Mesodermal cell (in vitro differentiated cells): ENCODE data around the gene STK32B.
A peak's percentile ranks its signal among the peaks of the same experiment; 100 is the strongest.
"Not testable (repeated sequence)": the region's sequence is repeated elsewhere in the genome, so short reads cannot be mapped to it uniquely, and the experiment has no call there.

ENCODE experiments used
- H3K27ac ChIP-seq: 2 replicates; pipeline ENCODE4 v1.7.0; 2013; ENCODE audit warnings: mild to moderate bottlenecking, low read depth, low read length, moderate library complexity; ENCODE audit not compliant: severe bottlenecking
- H3K36me3 ChIP-seq: 2 replicates; pipeline ENCODE4 v1.7.1; 2013; ENCODE audit warnings: mild to moderate bottlenecking, low read length, moderate library complexity; ENCODE audit not compliant: control insufficient read depth, insufficient read depth
- H3K4me1 ChIP-seq: one replicate; pipeline ENCODE4 v1.7.1; 2013; ENCODE audit warnings: mild to moderate bottlenecking, low read length; ENCODE audit not compliant: insufficient read depth, control insufficient read depth, poor library complexity, severe bottlenecking
- H3K4me3 ChIP-seq: 2 replicates; pipeline ENCODE4 v1.7.0; 2013; ENCODE audit warnings: low read length, control low read depth, mild to moderate bottlenecking; ENCODE audit not compliant: insufficient read depth, poor library complexity, severe bottlenecking; ENCODE audit errors: extremely low read depth
- H3K9me3 ChIP-seq: 2 replicates; pipeline ENCODE4 v1.7.1; 2013; ENCODE audit warnings: mild to moderate bottlenecking, low read length, moderate library complexity; ENCODE audit not compliant: control insufficient read depth
- WGBS, 2 experiments: methylation state at CpG; one replicate each; pipeline ENCODE4 v1.1.5; 2013; ENCODE audit warnings: missing lambda C conversion rate in 2 of 2; ENCODE audit not compliant: insufficient coverage in 2 of 2; 5-methylcytosine and 5-hydroxymethylcytosine counted together

Gene STK32B

DNA sequence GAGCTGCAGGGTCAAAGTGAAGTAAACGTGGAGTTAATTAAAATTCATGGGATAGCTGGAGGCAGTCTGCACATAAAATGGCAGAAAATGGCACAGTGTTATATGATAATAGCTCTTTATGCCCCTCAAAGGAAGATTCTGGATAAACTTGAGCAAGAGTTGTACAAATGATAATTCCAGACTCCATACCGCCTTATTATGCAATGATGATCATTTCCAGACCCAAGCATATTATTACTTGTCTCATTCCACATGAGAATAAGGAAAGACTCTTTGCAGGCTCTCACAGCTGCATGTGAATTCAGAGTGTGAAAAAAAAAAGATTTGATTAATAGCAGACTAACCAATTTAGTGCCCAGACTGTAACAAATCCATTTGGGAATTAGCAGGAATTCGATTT lies 105.4 kb downstream of the STK32B start:
- H3K4me3 ChIP-seq: no peak overlapping the region
- no peaks in the 10 kb centered on the region for H3K36me3 ChIP-seq
- no peak overlapping the region for H3K27ac ChIP-seq
- no peaks in the 10 kb centered on the region for H3K4me1 ChIP-seq
- WGBS, 2 experiments: 44 to 70% methylated on average over 2 of the region's 3 CpGs
- H3K9me3 ChIP-seq: no peaks in the 10 kb centered on the region

DNA sequence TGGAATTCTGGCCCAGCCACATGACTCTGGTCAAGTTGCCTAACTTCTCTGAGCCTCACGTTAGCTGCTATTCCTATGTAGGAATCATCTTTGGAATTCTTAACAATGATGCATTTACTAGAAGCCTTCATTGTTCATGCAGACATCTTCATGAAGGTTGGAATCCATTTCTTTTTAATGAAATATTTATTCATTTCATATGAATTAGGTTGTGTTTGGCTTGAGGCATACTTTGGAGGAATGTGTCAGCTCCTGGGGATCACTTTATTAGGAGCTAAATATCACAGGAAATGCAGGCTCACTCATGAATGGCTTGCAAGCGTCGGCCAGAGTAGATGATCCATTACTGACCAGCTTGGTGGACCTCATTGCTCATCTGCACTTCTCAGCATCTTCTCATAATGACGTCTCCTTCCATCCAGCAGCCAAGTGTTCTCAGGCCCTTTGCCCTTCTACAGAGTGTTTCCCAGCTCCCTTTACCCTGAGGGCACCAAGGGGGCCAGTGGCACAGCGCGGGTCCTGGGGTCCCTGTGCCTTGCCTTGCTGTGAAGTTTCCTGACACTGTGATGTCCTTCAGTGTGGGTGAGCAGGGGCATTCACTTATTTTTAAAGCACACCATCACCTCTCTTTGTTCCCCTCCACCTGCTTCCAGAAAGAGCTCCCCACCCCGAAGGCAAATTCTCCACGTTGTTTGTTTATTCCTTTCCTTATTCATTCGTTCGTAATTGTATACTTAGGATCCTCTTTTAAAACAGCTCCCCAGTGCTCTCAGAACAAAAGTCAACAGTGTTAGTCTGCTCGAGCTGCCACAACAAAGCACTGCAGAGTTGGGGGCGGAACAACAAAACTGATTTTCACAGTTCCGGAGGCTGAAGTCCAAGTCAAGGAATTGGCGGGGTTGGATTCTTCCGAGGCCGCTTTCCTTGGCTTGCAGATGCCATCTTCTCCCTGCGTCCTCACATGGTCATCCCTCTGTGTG lies 106.8 kb downstream of the STK32B start:
- no peak overlapping the region for H3K4me3 ChIP-seq
- H3K4me1 ChIP-seq: no peaks in the 10 kb centered on the region
- H3K36me3 ChIP-seq: no peaks in the 10 kb centered on the region
- H3K27ac ChIP-seq: no peak overlapping the region
- H3K9me3 ChIP-seq: no peaks in the 10 kb centered on the region
- 77 to 83% methylated on average over 14 of the region's 17 CpGs for WGBS, 2 experiments

DNA sequence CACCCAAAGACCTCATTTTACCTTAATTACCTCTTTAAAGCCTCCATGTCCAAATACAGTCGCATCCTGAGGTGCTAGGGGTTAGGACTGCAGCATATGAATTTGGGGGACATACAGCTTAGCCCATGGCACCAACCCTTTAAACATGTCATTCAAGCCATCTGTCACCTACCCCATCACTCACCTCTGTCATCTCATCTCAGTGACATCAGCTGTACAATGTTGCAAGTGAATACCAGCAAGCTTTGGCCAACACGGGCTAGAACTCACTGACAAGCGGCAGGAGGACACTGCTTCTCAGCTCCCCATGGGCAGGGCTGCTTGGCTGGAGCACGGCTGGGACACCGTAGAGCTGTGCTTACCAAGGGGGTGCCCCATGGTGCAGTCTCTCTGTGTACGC lies 107.5 kb downstream of the STK32B start:
- Histone ChIP-seq H3K4me1 (no peaks in the 10 kb centered on the region), H3K27ac (no peak overlapping the region), H3K4me3 (no peak overlapping the region), H3K36me3 (no peaks in the 10 kb centered on the region), H3K9me3 (no peaks in the 10 kb centered on the region)
- WGBS, 2 experiments: 88 to 98% methylated on average over 6 of the region's 6 CpGs

DNA sequence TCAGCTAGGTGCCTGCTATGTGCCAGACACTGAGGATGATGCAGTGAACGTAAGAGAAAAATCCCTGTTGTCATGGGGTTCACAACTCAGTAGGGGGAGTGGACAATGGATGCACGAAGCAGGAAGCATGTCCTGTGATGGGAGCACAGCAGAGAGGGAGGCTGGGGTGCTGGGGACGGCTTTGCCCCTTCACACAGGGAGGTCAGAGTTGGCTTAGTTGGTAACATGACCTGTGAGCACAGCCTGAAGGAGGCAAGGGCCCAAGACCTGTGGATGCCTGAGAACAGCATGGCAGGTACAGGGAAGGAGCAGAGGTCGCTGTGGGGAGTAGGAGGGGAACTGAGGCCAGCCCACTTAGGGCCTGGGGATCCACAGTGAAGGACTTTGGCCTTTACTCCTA lies 109.4 kb downstream of the STK32B start:
- 85 to 89% methylated on average over 3 to 4 of the region's 4 CpGs for WGBS, 2 experiments
- H3K4me1 ChIP-seq: peaks cover 13% of the 10 kb centered on the region
- H3K9me3 ChIP-seq: no peaks in the 10 kb centered on the region
- H3K4me3 ChIP-seq: no peak overlapping the region
- no peak overlapping the region for H3K27ac ChIP-seq
- H3K36me3 ChIP-seq: no peaks in the 10 kb centered on the region

DNA sequence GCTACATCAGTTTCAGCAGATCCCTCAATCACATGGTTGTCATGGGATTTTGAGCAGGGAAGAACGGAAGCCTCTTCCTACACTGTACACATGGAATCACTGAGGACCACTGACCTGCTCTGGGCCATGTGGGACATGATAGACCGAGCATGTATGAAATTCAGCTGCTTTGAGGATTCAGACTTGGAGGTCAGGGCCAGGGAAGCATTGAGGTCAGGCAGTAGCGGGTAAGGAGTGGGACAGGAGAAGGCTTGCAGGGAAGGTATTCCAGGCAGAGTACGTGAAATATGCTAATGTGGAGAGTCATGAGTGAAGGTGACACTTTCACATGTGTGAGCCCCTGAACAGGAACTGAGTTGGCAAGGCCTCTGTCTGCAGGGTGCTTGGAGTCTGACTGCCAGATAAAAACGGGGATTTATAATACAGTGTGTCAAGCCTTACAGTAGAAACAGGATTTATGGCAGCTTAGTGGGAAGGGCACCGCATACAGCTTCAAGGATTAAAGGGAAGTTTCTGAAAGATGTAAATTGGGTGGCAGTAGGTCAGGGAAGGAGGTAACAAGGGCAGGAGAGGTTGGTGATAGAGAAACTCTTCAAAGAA lies 111.7 kb downstream of the STK32B start:
- Histone ChIP-seq H3K9me3 (no peaks in the 10 kb centered on the region), H3K27ac (no peak overlapping the region), H3K4me3 (no peak overlapping the region), H3K36me3 (no peaks in the 10 kb centered on the region), H3K4me1 (peaks cover 24% of the 10 kb centered on the region)
- 80 to 82% methylated on average over 5 to 6 of the region's 6 CpGs for WGBS, 2 experiments

DNA sequence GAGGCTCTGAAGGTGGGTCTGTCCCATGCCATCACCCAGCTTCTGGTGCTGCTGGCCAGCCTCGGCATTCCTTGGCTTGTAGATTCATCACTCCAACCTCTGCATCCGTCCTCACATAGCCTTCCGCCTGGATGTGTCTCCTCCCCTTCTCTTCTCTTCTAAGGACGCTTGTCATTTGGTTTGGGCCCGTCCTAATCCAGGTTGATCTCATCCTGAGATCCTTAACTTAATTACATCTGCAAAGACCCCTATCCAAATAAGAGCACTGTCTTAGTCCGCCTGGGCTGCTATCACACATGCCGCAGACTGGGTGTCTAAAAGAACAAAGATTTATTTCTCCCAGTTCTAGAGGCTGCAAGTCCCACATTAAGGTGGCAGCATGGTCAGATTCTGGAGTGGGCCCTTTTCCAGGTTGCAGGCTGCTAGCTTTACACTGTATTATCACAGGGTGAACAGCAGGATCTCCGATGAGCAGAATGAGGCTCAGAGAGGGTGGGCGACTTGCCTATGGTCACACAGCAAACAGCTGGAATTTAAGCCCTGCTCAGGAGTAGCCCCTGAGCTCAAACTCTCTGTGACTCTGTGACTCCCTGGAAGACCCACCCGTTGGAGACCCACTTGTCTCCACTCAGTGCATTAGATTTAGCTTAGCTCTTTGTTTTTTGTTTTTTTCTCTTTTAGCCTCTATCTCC lies 113.1 kb downstream of the STK32B start:
- 92 to 98% methylated on average over 7 to 10 of the region's 10 CpGs for WGBS, 2 experiments
- Histone ChIP-seq H3K4me1 (peaks cover 24% of the 10 kb centered on the region), H3K9me3 (no peaks in the 10 kb centered on the region), H3K4me3 (no peak overlapping the region), H3K36me3 (no peaks in the 10 kb centered on the region), H3K27ac (peak overlapping the region; percentile 91)

DNA sequence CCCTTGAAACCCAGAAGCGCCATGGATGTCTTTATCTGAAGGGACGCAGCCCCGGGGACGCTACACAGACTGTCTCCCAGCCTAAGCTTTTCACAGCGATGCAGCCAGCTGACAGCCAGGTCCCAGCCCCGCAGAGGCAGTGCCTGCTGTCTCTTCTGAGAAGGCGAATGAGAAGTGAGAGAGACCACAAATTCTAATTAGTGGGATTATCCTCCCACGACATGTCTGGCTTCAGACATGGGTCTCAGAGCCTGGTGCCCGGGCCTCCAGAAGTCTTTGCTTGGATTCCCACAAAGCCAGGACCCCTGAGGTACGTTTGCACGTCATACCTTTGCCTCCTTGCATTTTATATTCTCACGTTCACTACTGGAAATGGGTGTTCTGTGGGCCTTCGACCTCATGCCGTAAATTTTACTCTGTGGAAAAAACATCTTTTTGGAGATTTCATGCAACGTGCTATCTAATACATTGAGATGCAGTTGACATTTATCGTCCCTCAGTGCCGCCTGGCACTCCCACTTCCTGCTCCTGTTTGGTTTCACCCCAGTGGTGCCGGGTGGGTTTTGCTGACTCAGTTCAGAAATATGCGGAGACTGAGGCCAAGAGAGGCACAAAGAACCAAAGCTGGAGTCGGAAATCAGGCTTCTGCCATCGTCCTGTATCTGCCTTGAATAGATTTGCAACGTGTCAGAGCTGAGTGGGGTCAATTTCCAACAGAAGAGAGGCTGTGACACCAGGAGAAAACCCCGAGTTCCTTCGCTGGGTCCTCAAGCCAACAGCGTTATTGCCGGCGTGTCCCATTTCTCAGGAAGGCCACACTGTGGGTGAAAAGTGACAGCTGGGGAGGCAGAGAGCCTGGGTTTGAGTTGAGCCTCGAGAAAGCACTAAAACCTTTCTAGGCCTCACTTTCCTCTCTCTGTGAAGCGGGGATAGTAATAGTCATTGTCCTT lies 114.4 kb downstream of the STK32B start:
- peak overlapping the region; percentile 91 for H3K27ac ChIP-seq
- WGBS, 2 experiments: 56 to 63% methylated on average over 27 of the region's 29 CpGs
- H3K4me1 ChIP-seq: peaks cover 24% of the 10 kb centered on the region
- H3K9me3 ChIP-seq: no peaks in the 10 kb centered on the region
- H3K36me3 ChIP-seq: no peaks in the 10 kb centered on the region
- H3K4me3 ChIP-seq: no peak overlapping the region

DNA sequence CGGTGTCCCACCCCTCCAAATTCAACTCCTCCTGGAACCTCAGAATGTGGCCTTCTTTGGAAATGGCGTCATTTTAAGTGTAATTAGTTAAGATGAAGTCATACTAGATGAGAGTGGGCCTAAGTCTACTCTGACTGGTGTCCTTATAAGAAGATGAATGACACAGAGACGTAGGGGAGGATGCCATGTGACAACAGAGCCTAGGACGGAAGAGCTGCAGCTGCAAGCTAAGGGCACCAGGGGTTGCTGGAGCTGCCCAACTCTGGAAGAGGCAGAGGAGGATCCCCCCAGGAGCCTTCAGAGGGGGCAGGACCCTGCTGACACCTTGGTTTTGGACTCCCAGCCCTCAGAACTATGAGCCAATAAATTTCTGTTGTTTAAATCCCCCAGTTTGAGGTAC lies 115.1 kb downstream of the STK32B start:
- no peaks in the 10 kb centered on the region for H3K36me3 ChIP-seq
- WGBS, 2 experiments: 92% methylated on average over 3 of the region's 4 CpGs
- peak overlapping the region; percentile 91 for H3K27ac ChIP-seq
- H3K9me3 ChIP-seq: no peaks in the 10 kb centered on the region
- no peak overlapping the region for H3K4me3 ChIP-seq
- peaks cover 24% of the 10 kb centered on the region for H3K4me1 ChIP-seq

DNA sequence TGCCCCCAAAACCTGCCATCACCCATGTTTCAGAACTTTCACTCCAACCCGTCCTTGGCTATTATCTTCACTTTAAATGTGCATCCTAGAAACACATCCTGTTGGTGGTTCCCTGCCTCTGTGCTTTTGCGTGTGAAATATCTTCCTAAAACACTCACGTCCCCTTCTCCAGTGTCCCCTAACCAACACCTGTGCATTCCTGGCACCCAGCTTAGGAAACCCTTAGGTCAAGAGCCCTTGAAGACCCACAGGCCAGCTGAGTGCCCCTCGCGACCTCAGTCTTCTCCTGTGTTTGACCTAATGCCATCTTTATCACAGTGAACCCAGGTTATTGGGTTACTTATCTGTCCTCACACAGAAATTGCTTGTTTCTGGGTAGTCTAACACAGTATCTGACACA lies 117.6 kb downstream of the STK32B start:
- Histone ChIP-seq H3K4me1 (peaks cover 24% of the 10 kb centered on the region), H3K9me3 (no peaks in the 10 kb centered on the region), H3K4me3 (no peak overlapping the region), H3K36me3 (no peaks in the 10 kb centered on the region), H3K27ac (no peak overlapping the region)
- WGBS, 2 experiments: 96% methylated on average over 3 to 5 of the region's 5 CpGs

DNA sequence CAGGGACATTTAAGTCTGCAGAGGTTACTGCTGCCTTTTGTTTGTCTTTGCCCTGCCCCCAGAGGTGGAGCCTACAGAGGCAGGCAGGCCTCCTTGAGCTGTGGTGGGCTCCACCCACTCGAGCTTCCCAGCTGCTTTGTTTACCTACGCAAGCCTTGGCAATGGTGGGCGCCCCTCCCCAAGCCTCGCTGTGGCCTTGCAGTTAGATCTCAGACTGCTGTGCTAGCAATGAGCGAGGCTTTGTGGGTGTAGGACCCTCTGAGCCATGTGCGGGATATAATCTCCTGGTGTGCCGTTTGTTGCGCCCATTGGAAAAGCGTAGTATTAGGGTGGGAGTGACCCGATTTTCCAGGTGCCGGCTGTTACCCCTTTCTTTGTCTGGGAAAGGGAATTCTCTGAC lies 124.6 kb downstream of the STK32B start:
- not testable (repeated sequence) for H3K9me3 ChIP-seq, H3K4me1 ChIP-seq, H3K4me3 ChIP-seq, H3K36me3 ChIP-seq, H3K27ac ChIP-seq
- 90 to 92% methylated on average over 9 to 11 of the region's 11 CpGs for WGBS, 2 experiments
